Brain microvascular endothelial cell (primary cell): ENCODE data around the gene LRP1.

Experiments
- DNase-seq: peaks from one replicate; pipeline ENCODE4 v3.0.0-alpha.2; 2020
- H3K27ac ChIP-seq: fragments of 250-450 bp; sonication (Bioruptor Pico); 2 replicates; pipeline ENCODE4 v1.5.1; 2020; ENCODE audit warnings: mild to moderate bottlenecking, moderate library complexity
- H3K27me3 ChIP-seq: fragments of 250-450 bp; sonication (Bioruptor Pico); replicated peaks from 2 replicates; pipeline ENCODE4 v1.5.1; 2020; ENCODE audit warnings: mild to moderate bottlenecking
- H3K36me3 ChIP-seq: fragments of 250-450 bp; sonication (Bioruptor Pico); replicated peaks from 2 replicates; pipeline ENCODE4 v1.5.1; 2020; ENCODE audit warnings: mild to moderate bottlenecking
- H3K4me3 ChIP-seq: 2 replicates; pipeline ENCODE4 v1.5.1; 2011; ENCODE audit warnings: low read depth, mild to moderate bottlenecking, control low read depth, low read length, moderate library complexity
- CTCF ChIP-seq: IDR thresholded peaks from 2 replicates; pipeline ENCODE4 v1.5.1; 2011; ENCODE audit warnings: low read depth, mild to moderate bottlenecking, moderate library complexity, low read length, control low read depth, inconsistent platforms; ENCODE audit errors: missing control alignments
- in situ Hi-C: cut with HindIII; loops from 2 replicates; pipeline ENCODE4 v1.10.0; 2017; ENCODE audit warnings: low sequenced_read_pairs, low pct_ligation_motif_present

The LRP1 gene

GRCh38 chr12:57234233-57234570 is 105.9 kb downstream of the LRP1 start:
- in situ Hi-C loops: no loop called here
- TF ChIP-seq CTCF: no peak
- H3K4me3 ChIP-seq: no peak overlapping the region
- DNase-seq: no peak
- H3K27me3 ChIP-seq: no peaks in the 10 kb centered on the region
- peak overlapping the region; percentile 65 for H3K27ac ChIP-seq
- H3K36me3 ChIP-seq: peaks cover 39% of the 10 kb centered on the region

- no peaks in the 10 kb centered on the region for H3K27me3 ChIP-seq
- peaks cover 39% of the 10 kb centered on the region for H3K36me3 ChIP-seq
- no peak overlapping the region for H3K4me3 ChIP-seq
- TF ChIP-seq CTCF: no peak
- DNase-seq: no peak
- peak overlapping the region; percentile 65 for H3K27ac ChIP-seq
- in situ Hi-C loops: no loop called here
Measured at GRCh38 chr12:57234571-57235016, 106.3 kb downstream of the LRP1 start.

- peaks cover 39% of the 10 kb centered on the region for H3K36me3 ChIP-seq
- no peak overlapping the region for H3K4me3 ChIP-seq
- no peaks in the 10 kb centered on the region for H3K27me3 ChIP-seq
- in situ Hi-C loops: no loop called here
- peak overlapping the region; percentile 65 for H3K27ac ChIP-seq
- peak; percentile 67 for DNase-seq
- peak; percentile 34 for TF ChIP-seq CTCF
Measured at GRCh38 chr12:57235017-57235727, 106.9 kb downstream of the LRP1 start.

GRCh38 chr12:57235728-57236131 is 107.4 kb downstream of the LRP1 start:
- H3K36me3 ChIP-seq: peaks cover 39% of the 10 kb centered on the region
- H3K4me3 ChIP-seq: no peak overlapping the region
- DNase-seq: no peak
- peaks cover 1% of the 10 kb centered on the region for H3K27me3 ChIP-seq
- H3K27ac ChIP-seq: peak overlapping the region; percentile 65
- in situ Hi-C loops: no loop called here
- TF ChIP-seq CTCF: no peak

GRCh38 chr12:57236201-57236924 is 108.1 kb downstream of the LRP1 start:
- DNase-seq: no peak
- H3K36me3 ChIP-seq: peaks cover 37% of the 10 kb centered on the region
- in situ Hi-C loops: no loop called here
- no peak overlapping the region for H3K4me3 ChIP-seq
- H3K27me3 ChIP-seq: peaks cover 5% of the 10 kb centered on the region
- TF ChIP-seq CTCF: no peak
- H3K27ac ChIP-seq: no peak overlapping the region
